Epithelial cell of prostate (primary cell): Measurements from ENCODE around the gene MYL12A.
A peak's percentile ranks its signal among the peaks of the same experiment; 100 is the strongest.

ENCODE experiments used
- DNase-seq: peaks from one replicate; pipeline ENCODE4 v3.0.0-alpha.2; 2011; ENCODE audit warnings: low read depth, low spot score
- H3K27ac ChIP-seq: fragments of 450-650 bp; 2 replicates; pipeline ENCODE4 v1.5.1; 2017; ENCODE audit warnings: mild to moderate bottlenecking

MYL12A gene

GRCh38 chr18:3279201-3280185 is 31.9 kb downstream of the MYL12A start:
- H3K27ac ChIP-seq: peak overlapping the region; percentile 18

DNA sequence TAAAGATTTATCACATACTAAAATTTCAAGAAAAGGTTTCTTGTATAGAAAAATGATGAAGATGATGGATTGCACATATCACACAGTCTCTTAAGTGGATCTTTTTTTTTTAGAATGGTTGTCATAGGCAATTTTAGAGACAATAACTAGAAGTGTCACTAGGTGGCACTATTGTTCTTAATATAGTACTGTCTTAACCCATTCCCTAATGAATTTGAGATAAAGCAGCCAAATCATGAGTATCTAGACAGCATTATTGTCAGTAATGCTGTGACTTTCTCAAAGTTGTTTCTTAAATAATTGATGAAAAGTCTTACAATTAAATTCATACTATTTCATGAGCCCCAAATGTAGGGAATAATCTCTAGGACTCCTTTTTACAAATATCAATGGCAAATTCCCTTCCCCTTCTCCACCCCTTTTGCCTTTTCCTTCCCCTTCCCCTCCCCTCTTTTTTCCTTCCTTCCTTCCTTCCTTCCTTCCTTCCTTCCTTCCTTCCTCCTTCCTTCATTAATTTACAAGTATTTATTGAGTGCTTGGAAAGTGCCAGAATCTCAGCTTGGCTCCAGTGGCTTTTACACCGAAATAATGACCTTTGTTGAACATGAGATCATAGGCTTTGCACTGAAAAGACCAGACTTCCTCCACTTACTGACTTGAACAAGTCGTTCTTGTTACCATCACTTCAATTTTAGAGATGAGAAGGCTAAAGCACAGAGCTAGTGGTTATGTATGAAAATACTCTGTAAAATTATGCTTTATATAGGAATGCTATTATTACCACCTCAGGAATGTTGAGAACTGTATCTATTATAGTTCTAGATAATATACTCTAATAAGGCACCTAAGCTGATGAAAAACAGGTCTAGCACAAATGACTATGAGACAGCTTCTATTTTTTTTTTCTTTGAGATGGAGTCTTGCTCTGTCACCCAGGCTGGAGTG is 34.1 kb downstream of the MYL12A start:
- DNase-seq: no peak
- peak overlapping the region; percentile 6 for H3K27ac ChIP-seq

More at GRCh38 chr18:3279201-3280185, 31.9 kb downstream of the MYL12A start:
- no peak for DNase-seq

GRCh38 chr18:3283253-3283863 is 35.8 kb downstream of the MYL12A start:
- no peak overlapping the region for H3K27ac ChIP-seq
- DNase-seq: no peak

GRCh38 chr18:3283908-3284307 is 36.3 kb downstream of the MYL12A start:
- H3K27ac ChIP-seq: no peak overlapping the region
- DNase-seq: no peak

- no peak for DNase-seq
- no peak overlapping the region for H3K27ac ChIP-seq
These were observed 36.9 kb downstream of the MYL12A start for GRCh38 chr18:3284501-3284900.

- DNase-seq: no peak
- H3K27ac ChIP-seq: no peak overlapping the region
These were observed 38.6 kb downstream of the MYL12A start for GRCh38 chr18:3286159-3286558.

DNA sequence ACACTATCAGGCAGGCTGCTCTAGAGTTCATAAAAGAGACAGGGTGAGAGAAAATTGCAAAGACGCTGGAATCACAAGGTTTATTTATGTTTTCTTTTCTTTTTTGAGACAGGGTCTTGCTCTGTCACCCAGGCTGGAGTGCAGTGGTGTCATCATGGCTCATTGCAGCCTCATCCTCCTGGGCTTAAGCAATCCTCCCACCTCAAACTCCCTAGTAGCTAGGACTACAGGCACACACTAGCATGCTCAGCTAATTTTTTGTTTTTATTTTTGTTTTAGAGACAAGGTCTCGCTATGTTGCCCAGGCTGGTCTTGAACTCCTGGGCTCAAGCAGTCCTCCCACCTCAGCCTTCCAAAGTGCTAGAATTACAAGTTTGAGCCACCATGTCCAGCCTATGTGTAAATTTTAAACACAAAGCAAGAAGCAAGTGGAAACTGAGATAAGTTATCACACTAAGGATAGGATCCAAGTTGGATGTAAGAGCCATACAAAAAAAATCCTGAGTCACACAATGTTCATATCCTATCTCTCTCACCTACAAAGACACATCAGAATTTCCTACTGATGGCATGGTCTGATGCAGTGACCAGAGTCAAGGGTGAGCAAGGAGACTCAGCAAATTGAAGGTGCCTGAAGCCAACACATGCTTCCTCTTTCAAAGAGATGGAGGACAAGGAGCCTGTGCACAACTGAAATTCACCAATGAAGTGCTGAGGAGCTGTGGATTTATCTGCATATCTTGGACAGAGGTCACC is 45.8 kb downstream of the MYL12A start:
- no peak overlapping the region for H3K27ac ChIP-seq
- no peak for DNase-seq

- no peak overlapping the region for H3K27ac ChIP-seq
- DNase-seq: no peak
These were observed 47.0 kb downstream of the MYL12A start for GRCh38 chr18:3294435-3295080.

- DNase-seq: peak; percentile 78
- H3K27ac ChIP-seq: peak overlapping the region; percentile 21
These were observed 49.7 kb downstream of the MYL12A start for GRCh38 chr18:3297025-3297984.

DNA sequence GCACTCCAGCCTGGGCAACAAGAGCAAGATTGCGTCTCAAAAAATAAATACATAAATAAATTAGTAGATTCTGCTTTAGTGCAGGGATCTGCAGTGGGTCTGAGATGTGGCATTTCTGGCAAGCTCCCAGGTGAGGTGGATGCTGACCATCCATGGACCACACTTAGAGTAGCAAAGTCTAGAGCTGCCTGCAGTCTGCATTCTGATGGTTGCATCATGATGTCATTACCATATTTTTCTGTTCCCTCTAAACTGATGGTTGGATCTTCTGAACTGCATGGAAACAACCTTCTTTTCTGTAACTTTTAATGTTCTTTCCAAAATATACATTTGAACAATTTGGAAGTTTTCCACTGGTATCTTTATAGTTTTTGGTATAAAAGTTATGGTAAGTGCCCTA is 57.2 kb downstream of the MYL12A start:
- no peak for DNase-seq
- H3K27ac ChIP-seq: peak overlapping the region; percentile 92

- H3K27ac ChIP-seq: peak overlapping the region; percentile 92
- peak; percentile 98 for DNase-seq
These were observed 57.8 kb downstream of the MYL12A start for GRCh38 chr18:3305354-3305762.
